Osteoblast (primary cell): ENCODE data around the gene NUDT9. TPM values are rescaled to one million over a fixed set of nuclear protein-coding genes. Genes with fewer than 3 reads are reported as not detected.

Experiments used
- DNase-seq: peaks from one replicate; pipeline ENCODE4 v3.0.0; 2011; ENCODE audit warnings: low spot score, mixed read lengths; ENCODE audit not compliant: insufficient read length; ENCODE audit errors: missing footprints
- H2AFZ ChIP-seq: 2 replicates; pipeline ENCODE4 v1.6.0; 2011; ENCODE audit warnings: mild to moderate bottlenecking, low read length
- H3K27ac ChIP-seq: 2 replicates; pipeline ENCODE4 v1.5.1; 2011; ENCODE audit warnings: mild to moderate bottlenecking, low read depth, low read length, moderate library complexity
- H3K27me3 ChIP-seq: 2 replicates; pipeline ENCODE4 v1.6.0; 2012; ENCODE audit warnings: mild to moderate bottlenecking, control low read depth, inconsistent platforms, low read length, moderate library complexity; ENCODE audit not compliant: insufficient read depth
- H3K36me3 ChIP-seq: 2 replicates; pipeline ENCODE4 v1.5.1; 2011; ENCODE audit warnings: mild to moderate bottlenecking, low read length, control low read depth, moderate library complexity; ENCODE audit not compliant: insufficient read depth
- H3K4me1 ChIP-seq: 2 replicates; pipeline ENCODE4 v1.5.1; 2011; ENCODE audit warnings: mild to moderate bottlenecking, low read length, control low read depth, moderate library complexity; ENCODE audit not compliant: insufficient read depth
- H3K4me2 ChIP-seq: 2 replicates; pipeline ENCODE4 v1.6.0; 2011; ENCODE audit warnings: mild to moderate bottlenecking, low read length; ENCODE audit not compliant: insufficient read depth
- H3K4me3 ChIP-seq: fragments of 200-600 bp; sonication (generic); 3 replicates; pipeline ENCODE4 v1.5.1; 2012; ENCODE audit warnings: mild to moderate bottlenecking, low read length, inconsistent platforms; ENCODE audit not compliant: insufficient read depth
- H3K79me2 ChIP-seq: 2 replicates; pipeline ENCODE4 v1.6.0; 2012; ENCODE audit warnings: mild to moderate bottlenecking, low read length, control low read depth, inconsistent platforms; ENCODE audit not compliant: insufficient read depth
- H3K9me3 ChIP-seq: 2 replicates; pipeline ENCODE4 v1.5.1; 2011; ENCODE audit warnings: low read depth, low read length, control low read depth
- H4K20me1 ChIP-seq: 2 replicates; pipeline ENCODE4 v1.6.0; 2012; ENCODE audit warnings: mild to moderate bottlenecking, low read length, control low read depth; ENCODE audit not compliant: insufficient read depth
- small RNA-seq: library from RNA; depleted of rRNA; stranded (forward); fragments of <200 nt; gene quantifications from one replicate; pipeline ENCODE3, GENCODE V24; 2012
- total RNA-seq: library from RNA; depleted of rRNA; stranded (reverse); fragments of >200 nt; gene quantifications from 2 replicates; pipeline ENCODE4 v1.2.3, GENCODE V29; 2012
- TF ChIP-seq, protein P1 (sequence below): IDR thresholded peaks from 2 replicates; pipeline ENCODE4 v1.5.1; 2011; ENCODE audit warnings: mild to moderate bottlenecking, low read depth, low read length, moderate library complexity; ENCODE audit errors: extremely low read depth

NUDT9 gene
- total RNA-seq, 1 donor, result 10.1 TPM

GRCh38 chr4:87502580-87503238 lies 80.3 kb downstream of the NUDT9 start:
- DNase-seq, result no peak
- H3K9me3 ChIP-seq, result no peaks in the 10 kb centered on the region
- H3K36me3 ChIP-seq, result no peaks in the 10 kb centered on the region
- peaks cover 28% of the 10 kb centered on the region for H3K4me1 ChIP-seq
- TF ChIP-seq, protein P1, sequence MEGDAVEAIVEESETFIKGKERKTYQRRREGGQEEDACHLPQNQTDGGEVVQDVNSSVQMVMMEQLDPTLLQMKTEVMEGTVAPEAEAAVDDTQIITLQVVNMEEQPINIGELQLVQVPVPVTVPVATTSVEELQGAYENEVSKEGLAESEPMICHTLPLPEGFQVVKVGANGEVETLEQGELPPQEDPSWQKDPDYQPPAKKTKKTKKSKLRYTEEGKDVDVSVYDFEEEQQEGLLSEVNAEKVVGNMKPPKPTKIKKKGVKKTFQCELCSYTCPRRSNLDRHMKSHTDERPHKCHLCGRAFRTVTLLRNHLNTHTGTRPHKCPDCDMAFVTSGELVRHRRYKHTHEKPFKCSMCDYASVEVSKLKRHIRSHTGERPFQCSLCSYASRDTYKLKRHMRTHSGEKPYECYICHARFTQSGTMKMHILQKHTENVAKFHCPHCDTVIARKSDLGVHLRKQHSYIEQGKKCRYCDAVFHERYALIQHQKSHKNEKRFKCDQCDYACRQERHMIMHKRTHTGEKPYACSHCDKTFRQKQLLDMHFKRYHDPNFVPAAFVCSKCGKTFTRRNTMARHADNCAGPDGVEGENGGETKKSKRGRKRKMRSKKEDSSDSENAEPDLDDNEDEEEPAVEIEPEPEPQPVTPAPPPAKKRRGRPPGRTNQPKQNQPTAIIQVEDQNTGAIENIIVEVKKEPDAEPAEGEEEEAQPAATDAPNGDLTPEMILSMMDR, result no peak
- H3K79me2 ChIP-seq, result no peaks in the 10 kb centered on the region
- no peak overlapping the region for H3K4me2 ChIP-seq
- H3K27ac ChIP-seq, result no peak overlapping the region
- H3K4me3 ChIP-seq, result no peak overlapping the region
- H2AFZ ChIP-seq, result no peak overlapping the region
- no peaks in the 10 kb centered on the region for H3K27me3 ChIP-seq
- H4K20me1 ChIP-seq, result no peaks in the 10 kb centered on the region

DNA sequence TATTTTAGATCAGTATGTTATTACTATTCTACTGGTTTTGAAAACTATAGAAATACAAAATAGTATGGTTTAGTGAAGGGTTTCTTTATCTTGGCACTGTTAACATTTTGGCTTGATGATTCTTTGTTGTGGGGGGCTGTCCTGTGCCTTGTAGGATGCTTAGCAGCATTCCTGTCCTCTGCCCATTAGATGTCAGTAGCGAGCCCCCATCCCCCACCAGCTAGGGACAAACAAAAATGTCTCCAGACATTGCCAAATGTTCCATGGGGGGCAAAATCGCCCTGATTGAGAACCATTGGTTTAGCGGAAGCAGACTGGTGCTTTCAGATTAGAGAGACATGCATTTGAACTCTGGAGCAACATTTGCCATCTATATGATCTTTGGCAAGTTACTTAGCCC lies 83.5 kb downstream of the NUDT9 start:
- Histone ChIP-seq H3K4me2 (no peak overlapping the region), H3K4me3 (no peak overlapping the region), H3K36me3 (no peaks in the 10 kb centered on the region), H3K9me3 (no peaks in the 10 kb centered on the region), H3K79me2 (no peaks in the 10 kb centered on the region), H3K27me3 (no peaks in the 10 kb centered on the region), H3K27ac (no peak overlapping the region), H2AFZ (no peak overlapping the region), H3K4me1 (peaks cover 26% of the 10 kb centered on the region), H4K20me1 (no peaks in the 10 kb centered on the region)
- no peak for DNase-seq
- TF ChIP-seq, protein P1, result no peak

- H3K36me3 ChIP-seq, result no peaks in the 10 kb centered on the region
- no peaks in the 10 kb centered on the region for H3K27me3 ChIP-seq
- peak; percentile 74 for DNase-seq
- H3K9me3 ChIP-seq, result no peaks in the 10 kb centered on the region
- H3K4me1 ChIP-seq, result peaks cover 26% of the 10 kb centered on the region
- peak overlapping the region; percentile 91 for H3K27ac ChIP-seq
- peak overlapping the region; percentile 20 for H3K4me3 ChIP-seq
- no peaks in the 10 kb centered on the region for H4K20me1 ChIP-seq
- TF ChIP-seq, protein P1, result no peak
- peak overlapping the region; percentile 84 for H2AFZ ChIP-seq
- no peaks in the 10 kb centered on the region for H3K79me2 ChIP-seq
- peak overlapping the region; percentile 78 for H3K4me2 ChIP-seq
Measured at GRCh38 chr4:87506974-87507701, 84.8 kb downstream of the NUDT9 start.

Small RNA genes lying within 50 kb of the gene (small RNA-seq; reads per million reads assigned to genes)
- gene RN7SL681P, result not detected

Other genes with a start within 250 kb of the NUDT9 start
- gene KLHL8, start 202.0 kb upstream of the NUDT9 start, total RNA-seq, result 12.4 and 12.7 TPM in 2 replicates
- gene HSD17B13, start 99.7 kb upstream of the NUDT9 start, total RNA-seq, result under 0.01 TPM in 2 replicates
- 46.9 and 49.6 TPM in 2 replicates for gene HSD17B11, start 31.4 kb upstream of the NUDT9 start, total RNA-seq
- gene SPARCL1, start 106.8 kb downstream of the NUDT9 start, total RNA-seq, result under 0.01 TPM in 1 of 2 replicates, not detected in the other
- gene DSPP, start 186.0 kb downstream of the NUDT9 start, total RNA-seq, result not detected in 2 replicates
- not detected in 2 replicates for gene DMP1, start 227.7 kb downstream of the NUDT9 start, total RNA-seq